Panc1 (cell line): ENCODE measurements around the gene CYP4V2. TPM values are rescaled to one million over a fixed set of nuclear protein-coding genes. Genes with fewer than 3 reads are reported as not detected.

ENCODE experiments used
- ATAC-seq: fragments of 200-7000 bp; cut with Tn5 transposase; 2 replicates; pipeline ENCODE4 v1.9.1; 2020; ENCODE audit warnings: mild to moderate bottlenecking, moderate library complexity
- BruUV-seq: library from RNA; stranded (reverse); fragments of 400-500 nt; replicated peaks from 2 replicates; lab custom pipeline; 2021; lab: Mats Ljungman, UMichigan
- CTCF ChIA-PET: fragments of 300-600 bp; sonication (Branson Sonifier 250); formaldehyde crosslinking; loops from one replicate; lab custom pipeline; 2022; ENCODE audit warnings: antibody characterized with exemption; lab: Charles Lee
- POLR2A ChIA-PET: fragments of 300-600 bp; sonication (Branson Sonifier 250); formaldehyde crosslinking; loops from one replicate; lab custom pipeline; 2022; ENCODE audit warnings: antibody characterized with exemption; lab: Charles Lee
- DNase-seq: peaks from one replicate; pipeline ENCODE4 v3.0.0-alpha.2; 2010; ENCODE audit warnings: low read depth, low spot score
- H3K27ac ChIP-seq: 2 replicates; pipeline ENCODE4 v1.5.1; 2011; ENCODE audit warnings: mild to moderate bottlenecking, low read length, inconsistent platforms
- H3K27me3 ChIP-seq: fragments of 200-500 bp; sonication (Bioruptor generic); 2 replicates; pipeline ENCODE4 v1.6.0; 2014; ENCODE audit warnings: low read length, inconsistent platforms; ENCODE audit not compliant: control insufficient read depth, insufficient read depth
- H3K36me3 ChIP-seq: fragments of 200-500 bp; sonication (Bioruptor generic); 2 replicates; pipeline ENCODE4 v1.5.1; 2014; ENCODE audit warnings: inconsistent platforms, mild to moderate bottlenecking, low read length, moderate library complexity; ENCODE audit not compliant: control insufficient read depth, insufficient read depth
- H3K4me1 ChIP-seq: 2 replicates; pipeline ENCODE4 v1.5.1; 2011; ENCODE audit warnings: inconsistent platforms, mild to moderate bottlenecking, low read length, moderate library complexity; ENCODE audit not compliant: control insufficient read depth, insufficient read depth
- H3K4me3 ChIP-seq, 2 experiments: 2 replicates each; pipeline ENCODE4 v1.5.1; 2011 to 2012; ENCODE audit warnings: low read depth in 2 of 2, low read length in 2 of 2, mild to moderate bottlenecking in 2 of 2, inconsistent platforms in 1 of 2, moderate library complexity in 1 of 2
- H3K9me3 ChIP-seq: fragments of 200-500 bp; sonication (Bioruptor generic); 2 replicates; pipeline ENCODE4 v1.5.1; 2014; ENCODE audit warnings: low read depth, mild to moderate bottlenecking, inconsistent platforms, low read length, moderate library complexity; ENCODE audit not compliant: control insufficient read depth, insufficient read depth
- POLR2AphosphoS5 ChIP-seq: IDR thresholded peaks from 2 replicates; pipeline ENCODE4 v1.6.1; 2012; ENCODE audit warnings: mild to moderate bottlenecking, low read depth, low read length, moderate library complexity
- REST ChIP-seq, 2 experiments: IDR thresholded peaks; 2 replicates each; pipeline ENCODE4 v1.6.1; 2011 to 2012; ENCODE audit warnings: low read depth in 2 of 2, control low read depth in 1 of 2, low read length in 1 of 2, mild to moderate bottlenecking in 1 of 2, moderate library complexity in 1 of 2; ENCODE audit not compliant: insufficient read depth in 1 of 2
- SIN3A ChIP-seq: IDR thresholded peaks from 2 replicates; pipeline ENCODE4 v1.6.1; 2012; ENCODE audit warnings: low read depth, mild to moderate bottlenecking, low read length, moderate library complexity, borderline replicate concordance; ENCODE audit not compliant: insufficient read depth
- TCF7L2 ChIP-seq: IDR thresholded peaks from 2 replicates; pipeline ENCODE4 v1.6.1; 2011; ENCODE audit warnings: mild to moderate bottlenecking, low read depth, low read length, inconsistent platforms
- in situ Hi-C: cut with HindIII; loops from 2 replicates; pipeline ENCODE4 v1.10.0; 2016; ENCODE audit warnings: low sequenced_read_pairs, low pct_unique_long_range_greater_than_20kb
- intact Hi-C: fragments of 100-400 bp; cut with micrococcal nuclease; formaldehyde crosslinking; loops from one replicate; pipeline ENCODE4 v1.10.0; 2022; ENCODE audit not compliant: unreplicated experiment
- total RNA-seq: library from RNA; stranded (reverse); gene quantifications from one replicate; pipeline ENCODE4 v1.2.1, GENCODE V29; 2021; ENCODE audit not compliant: unreplicated experiment
- TF ChIP-seq, protein P1 (sequence below): fragments of 450-650 bp; IDR thresholded peaks from 2 replicates; pipeline ENCODE4 v1.5.1; 2017; ENCODE audit warnings: mild to moderate bottlenecking

Gene CYP4V2
- total RNA-seq, 1 experiment from 2014 or later: 1.1 TPM

- no peak for ATAC-seq
- ChIA-PET POLR2A (no interaction called here), CTCF (no interaction called here)
- H3K9me3 ChIP-seq: no peaks in the 10 kb centered on the region
- DNase-seq: no peak
- no TSS peak for BruUV-seq
- no peaks in the 10 kb centered on the region for H3K27me3 ChIP-seq
- intact Hi-C loops (no loop called here), in situ Hi-C loops (no loop called here)
- H3K36me3 ChIP-seq: no peaks in the 10 kb centered on the region
- H3K27ac ChIP-seq: no peak overlapping the region
- no peak overlapping the region for H3K4me3 ChIP-seq
- H3K4me1 ChIP-seq: no peaks in the 10 kb centered on the region
- TF ChIP-seq REST (IDR thresholded peaks at IDR 0.05; ENCODE audit: insufficient read depth in 1 of 2, low read depth in 2 of 2, low read length in 1 of 2) (no peak), POLR2AphosphoS5 (no peak), SIN3A (no peak), TCF7L2 (no peak)
- TF ChIP-seq, protein P1, sequence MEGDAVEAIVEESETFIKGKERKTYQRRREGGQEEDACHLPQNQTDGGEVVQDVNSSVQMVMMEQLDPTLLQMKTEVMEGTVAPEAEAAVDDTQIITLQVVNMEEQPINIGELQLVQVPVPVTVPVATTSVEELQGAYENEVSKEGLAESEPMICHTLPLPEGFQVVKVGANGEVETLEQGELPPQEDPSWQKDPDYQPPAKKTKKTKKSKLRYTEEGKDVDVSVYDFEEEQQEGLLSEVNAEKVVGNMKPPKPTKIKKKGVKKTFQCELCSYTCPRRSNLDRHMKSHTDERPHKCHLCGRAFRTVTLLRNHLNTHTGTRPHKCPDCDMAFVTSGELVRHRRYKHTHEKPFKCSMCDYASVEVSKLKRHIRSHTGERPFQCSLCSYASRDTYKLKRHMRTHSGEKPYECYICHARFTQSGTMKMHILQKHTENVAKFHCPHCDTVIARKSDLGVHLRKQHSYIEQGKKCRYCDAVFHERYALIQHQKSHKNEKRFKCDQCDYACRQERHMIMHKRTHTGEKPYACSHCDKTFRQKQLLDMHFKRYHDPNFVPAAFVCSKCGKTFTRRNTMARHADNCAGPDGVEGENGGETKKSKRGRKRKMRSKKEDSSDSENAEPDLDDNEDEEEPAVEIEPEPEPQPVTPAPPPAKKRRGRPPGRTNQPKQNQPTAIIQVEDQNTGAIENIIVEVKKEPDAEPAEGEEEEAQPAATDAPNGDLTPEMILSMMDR: no peak
Observed at GRCh38 chr4:186249785-186250754, 58.7 kb downstream of the CYP4V2 start.

DNA sequence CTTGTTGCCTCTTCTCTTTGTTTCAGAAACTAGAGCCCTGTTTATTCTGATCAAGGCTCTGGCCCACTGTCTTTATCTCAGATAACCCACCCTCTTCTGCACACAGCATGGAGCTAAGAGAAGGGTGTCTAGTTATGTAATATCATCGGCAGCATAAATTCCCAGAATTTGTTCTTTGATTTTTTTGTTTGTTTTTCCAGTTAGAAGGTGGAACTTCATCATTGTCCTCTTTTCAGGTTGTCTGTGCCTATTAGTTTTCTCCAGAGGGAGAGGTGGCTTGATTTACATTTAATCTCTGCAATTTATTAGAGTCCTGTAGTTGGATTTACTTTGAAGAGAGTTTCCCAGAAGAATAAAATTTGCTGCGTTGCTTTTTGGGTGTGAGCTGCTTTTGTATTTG lies 59.4 kb downstream of the CYP4V2 start:
- no peaks in the 10 kb centered on the region for H3K36me3 ChIP-seq
- TF ChIP-seq, protein P1: no peak
- TF ChIP-seq POLR2AphosphoS5 (no peak), SIN3A (no peak), REST (IDR thresholded peaks at IDR 0.05; ENCODE audit: insufficient read depth in 1 of 2, low read depth in 2 of 2, low read length in 1 of 2) (no peak), TCF7L2 (no peak)
- H3K4me3 ChIP-seq: no peak overlapping the region
- ChIA-PET CTCF (no interaction called here), POLR2A (no interaction called here)
- intact Hi-C loops: no loop called here
- DNase-seq (no peak), ATAC-seq (no peak)
- no peaks in the 10 kb centered on the region for H3K4me1 ChIP-seq
- H3K9me3 ChIP-seq: no peaks in the 10 kb centered on the region
- H3K27ac ChIP-seq: no peak overlapping the region
- no TSS peak for BruUV-seq
- in situ Hi-C loops: no loop called here
- no peaks in the 10 kb centered on the region for H3K27me3 ChIP-seq
